A673 (cell line): Measurements from ENCODE around the gene CFAP99. TPM values are rescaled to one million over a fixed set of nuclear protein-coding genes. Genes with fewer than 3 reads are reported as not detected.

Source experiments
- Bru-seq: library from RNA; stranded (reverse); fragments of 400-500 nt; gene quantifications from one replicate; lab custom pipeline; 2021; lab: Mats Ljungman, UMichigan
- BruChase-seq, 2 experiments: library from RNA; stranded (reverse); fragments of 400-500 nt; gene quantifications; one replicate each; lab custom pipeline; 2021; lab: Mats Ljungman, UMichigan
- BruUV-seq: library from RNA; stranded (reverse); fragments of 400-500 nt; replicated peaks from 2 replicates; lab custom pipeline; 2021; lab: Mats Ljungman, UMichigan
- CTCF ChIA-PET: fragments of 300-600 bp; sonication (Branson Sonifier 250); formaldehyde crosslinking; loops from one replicate; lab custom pipeline; 2022; ENCODE audit warnings: antibody characterized with exemption; lab: Charles Lee
- POLR2A ChIA-PET: fragments of 300-600 bp; sonication (Branson Sonifier 250); formaldehyde crosslinking; loops from one replicate; lab custom pipeline; 2022; ENCODE audit warnings: antibody characterized with exemption; ENCODE audit not compliant: low non-redundant PET; lab: Charles Lee
- DNase-seq: peaks from one replicate; pipeline ENCODE4 v3.0.0-alpha.2; 2015; ENCODE audit warnings: low spot score
- H3K27ac ChIP-seq: fragments of 200-600 bp; sonication (generic); 2 replicates; pipeline ENCODE4 v1.5.1; 2016; ENCODE audit warnings: mixed run types, low read depth, mild to moderate bottlenecking, mixed read lengths, antibody characterized with exemption, low read length; ENCODE audit not compliant: poor library complexity, severe bottlenecking
- H3K27me3 ChIP-seq: fragments of 200-600 bp; sonication (generic); replicated peaks from 2 replicates; pipeline ENCODE4 v1.6.1; 2017; ENCODE audit warnings: mixed run types, low read depth, mild to moderate bottlenecking, mixed read lengths, antibody characterized with exemption, low read length; ENCODE audit not compliant: insufficient read depth, poor library complexity
- H3K36me3 ChIP-seq: fragments of 200-600 bp; sonication (generic); 2 replicates; pipeline ENCODE4 v1.6.1; 2016; ENCODE audit warnings: mixed run types, mild to moderate bottlenecking, mixed read lengths, antibody characterized with exemption, low read length; ENCODE audit not compliant: insufficient read depth, poor library complexity, severe bottlenecking
- H3K4me1 ChIP-seq: fragments of 200-600 bp; sonication (generic); 2 replicates; pipeline ENCODE4 v1.6.1; 2017; ENCODE audit warnings: mixed run types, mild to moderate bottlenecking, mixed read lengths, antibody characterized with exemption, low read length; ENCODE audit not compliant: insufficient read depth, poor library complexity, severe bottlenecking
- H3K4me3 ChIP-seq: fragments of 200-600 bp; sonication (generic); 2 replicates; pipeline ENCODE4 v1.5.1; 2016; ENCODE audit warnings: low read depth, mixed run types, mild to moderate bottlenecking, mixed read lengths, low read length; ENCODE audit not compliant: poor library complexity, severe bottlenecking
- H3K9me3 ChIP-seq: fragments of 200-600 bp; sonication (generic); 2 replicates; pipeline ENCODE4 v1.6.1; 2016; ENCODE audit warnings: mixed run types, low read depth, mild to moderate bottlenecking, mixed read lengths, antibody characterized with exemption, low read length; ENCODE audit not compliant: poor library complexity, severe bottlenecking
- CTCF ChIP-seq: fragments of 300-800, 200-600 bp; sonication (generic); conservative IDR thresholded peaks from 2 replicates; pipeline ENCODE4 v1.5.1; 2017; ENCODE audit warnings: low read depth, mild to moderate bottlenecking, antibody characterized with exemption, low read length, moderate library complexity, mixed read lengths
- EZH2 ChIP-seq: fragments of 200-600 bp; sonication (generic); IDR thresholded peaks from 2 replicates; pipeline ENCODE4 v1.6.1; 2017; ENCODE audit warnings: borderline replicate concordance, low read depth, mild to moderate bottlenecking, mixed read lengths, antibody characterized with exemption, low read length; ENCODE audit not compliant: poor library complexity, severe bottlenecking
- intact Hi-C: fragments of 100-400 bp; cut with micrococcal nuclease; formaldehyde crosslinking; loops from one replicate; pipeline ENCODE4 v1.10.0; 2022; ENCODE audit not compliant: unreplicated experiment
- long read RNA-seq: library from polyadenylated mRNA; stranded (forward); transcript quantifications from one replicate; pipeline ENCODE4 v2.0.0, GENCODE V29; 2022
- total RNA-seq: library from RNA; stranded (reverse); gene quantifications from 2 replicates; pipeline ENCODE4 v1.2.3, GENCODE V29; 2021

CFAP99 gene
- not detected in 2 replicates for total RNA-seq
- Bru-seq, nascent RNA = percentile 3 among the genes with signal in this experiment
- BruChase-seq, experiment 1, labeled RNA remaining after a 2-hour chase = percentile 2 among the genes with signal in this experiment
- BruChase-seq, experiment 2, labeled RNA remaining after a 6-hour chase = percentile 1 among the genes with signal in this experiment
- long read RNA-seq = 0 reads

GRCh38 chr4:2418650-2419571, at the start of gene CFAP99:
CFAP99 (plus strand) TSS chr4:2418955.
- Histone ChIP-seq H3K36me3 (no peaks in the 10 kb centered on the region), H3K27me3 (peaks cover 25% of the 10 kb centered on the region), H3K4me3 (peak within 1 kb of the TSS; percentile 59), H3K27ac (no peak within 1 kb of the TSS), H3K9me3 (no peaks in the 10 kb centered on the region), H3K4me1 (peaks cover 18% of the 10 kb centered on the region)
- TF ChIP-seq CTCF (0 out of 2 replicates have a peak, but pooled peaks have one; percentile 6), EZH2 (no peak)
- intact Hi-C loops = loop anchor here (5.0 to 10.0 kb wide), 2 partner anchors 154 to 177 kb away; partner anchors contain the start of genes HAUS3, MXD4 and POLN
- POLR2A ChIA-PET = no interaction called here
- CTCF ChIA-PET = interaction anchor here (0.7 kb wide), 1 partner anchor 691 kb away, joined by 4 read pairs; no protein-coding TSS in a partner anchor
- peak; percentile 98 for DNase-seq
- no TSS peak for BruUV-seq

GRCh38 chr4:2370597-2371320, 48.0 kb upstream of the CFAP99 start:
- no peaks in the 10 kb centered on the region for H3K27me3 ChIP-seq
- no TSS peak for BruUV-seq
- H3K4me1 ChIP-seq = peaks cover 5% of the 10 kb centered on the region
- ChIA-PET POLR2A (no interaction called here), CTCF (interaction anchor here (0.5 kb wide), 1 partner anchor 68 kb away, joined by 8 read pairs; no protein-coding TSS in a partner anchor)
- intact Hi-C loops = no loop called here
- no peak overlapping the region for H3K27ac ChIP-seq
- no peak overlapping the region for H3K4me3 ChIP-seq
- TF ChIP-seq EZH2 (no peak), CTCF (no peak)
- H3K9me3 ChIP-seq = no peaks in the 10 kb centered on the region
- no peak for DNase-seq
- no peaks in the 10 kb centered on the region for H3K36me3 ChIP-seq
